NCI-H1436 (cell line): ENCODE data around the gene ANKRD28.
"Not testable (repeated sequence)": the region's sequence is repeated elsewhere in the genome, so short reads cannot be mapped to it uniquely, and the experiment has no call there.

ENCODE experiments used
- DNase-seq: peaks from one replicate; lab custom pipeline; 2025; lab: John Stamatoyannopoulos, UW

ANKRD28 gene

DNA sequence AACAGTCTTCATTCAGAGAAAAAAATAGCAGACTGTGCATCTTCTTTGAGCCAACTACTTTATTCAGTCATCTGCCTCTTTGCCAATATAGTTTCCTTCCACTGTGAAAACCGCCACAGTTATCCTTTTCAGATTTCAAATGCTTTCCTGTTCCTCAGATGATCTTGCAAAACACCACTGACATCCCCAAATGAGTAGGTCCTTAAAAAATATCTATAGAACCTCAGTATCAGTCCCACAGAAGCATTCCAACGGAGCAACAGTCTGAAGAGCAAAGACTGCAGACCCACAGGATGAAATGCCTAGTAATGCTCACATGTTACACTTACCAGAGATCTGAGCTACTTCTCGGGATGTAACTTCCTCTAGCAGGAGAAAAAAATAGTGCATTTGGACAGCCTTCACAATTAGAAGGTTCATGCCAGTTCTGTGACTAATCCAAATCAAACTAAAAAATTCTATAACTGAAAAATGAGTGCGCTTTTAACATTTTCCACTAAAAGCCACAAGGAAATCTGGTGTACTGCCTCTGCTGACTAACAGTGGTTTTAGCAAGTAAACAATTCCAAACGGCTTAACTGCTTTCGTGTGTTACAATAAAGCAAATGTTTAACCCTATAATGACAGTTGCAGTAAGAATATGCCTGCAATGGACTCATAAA is at the start of gene ANKRD28:
Gene ANKRD28 (minus strand): TSS at position 338 of the 662 bp plus-strand sequence. CDS start 1,458 bp downstream, outside the sequence.
- DNase-seq = no peak

DNA sequence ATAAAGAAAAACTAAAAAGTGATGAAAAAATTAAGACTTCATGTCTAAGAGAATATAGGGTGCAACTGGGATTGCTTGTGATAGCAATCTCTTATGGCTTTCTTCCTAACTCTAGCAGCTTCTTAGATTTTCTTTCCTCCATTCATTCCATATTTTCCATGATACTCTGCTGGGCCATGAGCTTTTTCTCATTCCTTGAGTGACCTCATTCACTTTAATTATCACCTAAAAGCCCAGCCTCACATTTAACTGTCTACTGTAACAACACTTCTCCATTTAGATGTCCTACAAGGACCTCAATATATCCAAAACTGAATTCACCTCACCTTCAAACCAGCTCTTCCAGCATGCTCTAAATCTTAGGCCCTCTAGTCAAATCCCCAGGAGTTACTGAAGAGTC is 49.5 kb upstream of the ANKRD28 start:
- no peak for DNase-seq

DNA sequence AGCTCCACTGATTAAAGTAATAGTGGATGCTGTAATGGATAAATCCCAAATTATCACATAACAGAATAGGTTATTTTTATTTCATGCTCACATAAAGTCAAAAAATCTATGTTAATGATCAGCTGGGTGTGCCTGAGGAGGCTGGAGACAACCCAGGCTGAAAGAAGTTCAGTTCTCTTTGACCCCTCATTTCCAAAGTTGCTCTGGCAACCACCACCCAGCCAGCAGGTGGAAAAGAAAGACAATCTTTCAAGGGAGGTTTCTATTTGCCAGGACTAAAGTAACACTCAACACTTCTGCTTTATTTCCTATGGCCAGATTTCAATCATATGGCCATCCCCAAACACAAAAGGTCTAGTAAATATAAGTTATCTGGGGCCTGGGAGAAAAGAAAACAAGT is 48.8 kb upstream of the ANKRD28 start:
- no peak for DNase-seq

DNA sequence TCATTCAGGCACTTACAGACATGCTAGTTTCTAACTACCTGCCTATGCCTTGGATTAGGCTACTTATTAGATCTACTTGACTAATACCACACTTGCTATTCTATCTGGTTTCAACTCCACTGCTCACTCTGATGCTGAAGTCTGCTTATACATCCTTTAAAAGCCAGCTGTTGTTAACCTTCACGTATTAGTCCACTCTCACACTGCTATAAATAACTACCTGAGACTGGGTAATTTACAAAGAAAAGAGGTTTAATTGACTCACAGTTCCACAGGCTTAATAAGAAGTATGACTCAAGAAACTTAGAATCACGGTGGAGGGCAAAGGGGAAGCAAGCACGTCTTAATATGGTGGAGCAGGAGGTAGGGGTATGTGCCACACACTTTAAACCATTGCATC is 47.7 kb upstream of the ANKRD28 start:
- DNase-seq = no peak

DNA sequence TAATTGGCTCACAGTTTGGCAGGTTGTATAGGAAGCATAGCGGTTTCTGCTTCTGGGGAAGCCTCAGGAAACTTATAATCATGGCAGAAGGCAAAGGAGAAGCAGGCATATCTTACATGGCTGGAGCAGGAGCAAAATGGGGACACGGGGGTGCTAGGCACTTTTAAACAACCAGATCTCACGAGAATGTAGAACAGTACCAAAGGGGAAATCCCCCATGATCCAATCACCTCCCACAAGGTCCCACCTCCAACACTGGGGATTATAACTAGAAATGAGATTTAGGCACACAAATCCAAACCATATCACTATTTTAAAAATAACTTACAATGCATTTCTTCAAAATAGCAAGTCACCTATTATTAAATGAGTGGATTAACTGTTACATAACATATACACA is 47.1 kb upstream of the ANKRD28 start:
- DNase-seq = no peak

DNA sequence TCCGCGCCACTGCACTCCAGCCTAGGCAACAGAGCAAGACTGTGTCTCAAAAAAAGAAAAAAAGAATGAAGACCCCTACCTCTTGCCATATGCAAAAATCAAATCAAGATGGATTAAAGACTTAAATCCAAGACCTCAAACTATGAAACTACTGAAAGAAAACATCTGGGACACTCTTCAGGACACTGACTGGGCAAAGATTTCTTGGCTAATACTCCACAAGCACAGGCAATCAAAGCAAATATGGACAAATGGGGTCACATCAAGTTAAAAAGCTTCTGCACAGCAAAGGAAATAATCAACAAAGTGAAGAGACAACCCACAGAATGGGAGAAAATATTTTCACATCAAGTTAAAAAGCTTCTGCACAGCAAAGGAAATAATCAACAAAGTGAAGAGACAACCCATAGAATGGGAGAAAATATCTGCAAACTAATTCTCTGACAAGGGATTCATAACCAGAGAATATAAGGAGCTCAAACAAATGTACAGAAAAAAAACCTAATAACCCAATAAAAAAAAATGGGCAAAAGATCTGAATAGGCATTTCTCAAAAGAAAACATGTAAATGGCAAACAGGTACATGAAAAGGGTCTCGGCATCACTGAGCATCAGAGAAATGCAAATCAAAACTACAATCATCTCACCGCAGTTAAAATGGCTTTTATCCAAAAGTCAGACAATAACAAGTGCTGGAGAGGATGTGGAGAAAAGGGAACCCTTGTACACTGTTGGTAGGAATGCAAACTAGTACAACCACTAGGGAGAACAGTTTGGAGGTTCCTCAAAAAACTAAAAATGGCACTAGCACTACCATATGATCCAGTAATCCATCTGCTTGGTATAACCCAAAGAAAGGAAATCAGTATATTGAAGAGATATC is 43.6 kb upstream of the ANKRD28 start:
- DNase-seq = not testable (repeated sequence)

DNA sequence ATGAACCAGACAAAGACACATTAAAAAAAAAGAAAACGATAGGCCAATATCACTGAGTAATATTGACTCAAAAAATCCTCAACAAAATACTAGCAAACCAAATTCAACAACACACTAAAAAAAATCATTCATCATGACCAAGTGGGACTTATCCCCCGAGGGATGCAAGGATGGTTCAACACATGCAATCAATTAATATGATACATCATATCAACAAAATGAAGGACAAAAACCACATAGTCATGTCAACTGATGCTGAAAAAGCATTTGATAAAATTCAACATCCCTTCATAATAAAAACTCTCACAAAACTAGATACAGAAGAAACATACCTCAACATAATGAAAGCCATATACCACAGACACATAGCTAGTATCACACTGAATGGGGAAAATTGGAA is 41.8 kb upstream of the ANKRD28 start:
- no peak for DNase-seq

DNA sequence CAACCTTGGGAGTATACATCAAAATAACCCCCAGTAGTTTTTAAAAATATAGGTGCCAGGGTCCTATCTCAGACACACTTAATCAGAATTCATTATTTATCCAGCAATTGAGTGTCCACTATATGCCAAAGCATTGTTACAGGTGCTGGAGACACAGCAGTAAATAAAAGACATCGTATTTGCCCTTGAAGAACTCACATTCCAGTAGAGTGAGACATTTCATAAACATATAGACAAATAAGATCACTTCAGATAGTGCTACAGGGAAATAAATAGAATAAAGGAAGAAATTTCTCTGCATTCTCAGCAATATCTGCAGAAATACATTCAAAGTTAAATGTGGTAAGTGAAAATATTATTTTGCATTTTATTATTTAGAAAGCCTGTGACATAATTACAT is 34.1 kb upstream of the ANKRD28 start:
- no peak for DNase-seq

DNA sequence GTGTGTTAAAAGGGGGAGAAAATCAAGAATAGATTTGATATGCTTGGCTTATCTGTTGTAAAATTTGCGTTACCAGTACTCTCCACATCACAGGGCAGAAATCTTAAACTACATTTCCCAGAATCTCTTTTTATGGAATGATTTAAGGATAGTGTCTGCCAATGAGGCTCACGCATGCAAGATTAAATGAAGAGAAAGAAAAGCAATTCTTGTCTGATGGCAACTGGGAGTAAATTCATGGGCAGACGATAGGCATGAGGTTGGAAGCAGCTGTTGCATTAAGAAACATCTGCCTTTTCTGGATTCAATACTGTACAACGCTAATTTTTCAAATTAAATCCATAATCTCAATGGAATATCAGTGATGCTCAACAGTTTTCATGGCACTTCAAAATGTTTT is 27.2 kb upstream of the ANKRD28 start:
- DNase-seq = no peak

DNA sequence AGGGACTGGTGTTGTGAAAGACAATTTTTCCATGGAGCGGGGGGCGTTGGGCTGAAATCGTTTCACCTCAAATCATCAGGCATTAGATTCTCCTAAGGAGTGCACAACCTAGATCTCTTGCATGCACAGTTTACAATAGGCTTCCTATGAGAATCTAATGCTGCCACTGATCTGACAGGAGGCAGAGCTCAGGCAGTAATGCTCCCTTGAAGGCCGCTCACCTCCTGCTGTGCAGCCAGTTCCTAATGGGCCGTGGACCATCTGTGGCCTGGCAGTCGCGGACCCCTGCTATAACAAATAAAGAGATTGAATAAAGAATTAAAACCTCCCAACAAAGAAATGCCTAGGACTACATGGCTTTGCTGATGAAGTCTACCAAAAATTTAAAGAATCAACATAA is 25.3 kb upstream of the ANKRD28 start:
- DNase-seq = no peak

DNA sequence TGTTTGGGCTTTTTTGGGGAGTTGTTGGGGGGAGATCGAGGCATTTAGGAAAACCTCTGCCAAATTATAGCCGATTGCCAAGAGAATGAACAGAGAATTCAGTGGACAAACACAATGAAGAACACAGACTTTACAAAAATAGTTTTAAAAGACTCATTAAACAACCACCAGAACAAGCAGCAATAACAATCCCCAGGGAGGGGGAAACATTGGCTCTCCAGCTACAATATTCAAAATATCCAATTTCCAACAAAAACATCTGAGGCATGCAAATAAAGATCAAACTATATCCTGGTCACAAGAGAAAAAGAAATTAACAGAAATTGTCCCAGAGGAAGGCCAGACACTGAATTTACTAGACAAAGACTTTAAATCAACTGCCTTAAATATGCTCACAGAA is 24.5 kb upstream of the ANKRD28 start:
- DNase-seq = no peak

DNA sequence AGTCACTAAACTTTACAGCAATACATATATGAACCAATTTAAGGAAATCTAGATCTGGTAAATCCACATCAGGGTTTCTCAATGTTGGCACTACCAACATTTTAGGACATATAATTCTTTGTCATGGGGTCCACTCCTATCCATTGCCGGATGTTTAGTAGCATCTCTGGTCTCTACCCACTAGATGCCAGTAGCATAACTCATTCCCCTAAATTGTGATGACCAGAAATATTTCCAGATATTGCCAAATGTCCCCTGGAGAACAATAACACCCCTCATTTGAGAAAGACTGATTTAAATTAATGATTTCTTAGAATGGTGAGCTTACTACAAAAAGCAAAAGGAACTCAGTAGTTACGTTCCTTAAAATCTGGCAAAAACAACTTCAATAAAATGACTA is 23.1 kb upstream of the ANKRD28 start:
- DNase-seq = no peak

DNA sequence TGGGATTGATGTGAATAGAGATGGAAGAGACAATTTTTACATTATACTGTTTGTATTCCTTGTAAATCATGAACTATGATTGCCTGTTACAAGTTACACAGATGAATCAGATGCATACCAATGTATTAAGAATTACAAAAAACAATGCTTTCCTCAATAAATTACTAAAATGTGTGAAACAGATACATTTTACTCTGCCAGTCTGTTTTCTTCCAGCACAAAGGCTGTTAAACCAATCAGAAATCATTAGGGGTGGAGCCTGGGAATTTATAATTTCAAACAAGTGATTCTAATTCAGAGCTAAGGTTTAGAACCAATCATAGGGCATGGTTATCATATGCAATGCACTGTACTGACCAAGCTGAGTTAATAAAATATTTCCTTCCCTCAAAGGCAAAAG is 21.8 kb upstream of the ANKRD28 start:
- no peak for DNase-seq

DNA sequence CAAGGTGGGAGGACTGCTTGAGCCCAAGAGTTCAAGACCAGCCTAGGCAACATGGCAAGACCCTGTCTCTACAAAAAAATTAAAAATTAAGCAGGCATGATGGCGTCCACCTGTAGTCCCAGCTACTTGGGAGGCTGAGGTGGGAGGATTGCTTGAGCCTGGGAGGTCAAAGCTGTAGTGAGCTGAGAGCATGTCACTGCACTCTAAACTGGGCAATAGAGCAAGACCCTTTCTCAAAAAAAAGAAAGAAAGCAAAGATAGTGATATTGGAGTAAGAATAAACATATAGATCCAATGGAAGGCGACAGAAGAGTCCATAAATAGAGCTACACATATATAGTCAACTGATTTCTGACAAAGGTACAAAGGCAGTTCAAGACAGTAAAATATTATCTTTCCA is 21.3 kb upstream of the ANKRD28 start:
- DNase-seq = no peak

DNA sequence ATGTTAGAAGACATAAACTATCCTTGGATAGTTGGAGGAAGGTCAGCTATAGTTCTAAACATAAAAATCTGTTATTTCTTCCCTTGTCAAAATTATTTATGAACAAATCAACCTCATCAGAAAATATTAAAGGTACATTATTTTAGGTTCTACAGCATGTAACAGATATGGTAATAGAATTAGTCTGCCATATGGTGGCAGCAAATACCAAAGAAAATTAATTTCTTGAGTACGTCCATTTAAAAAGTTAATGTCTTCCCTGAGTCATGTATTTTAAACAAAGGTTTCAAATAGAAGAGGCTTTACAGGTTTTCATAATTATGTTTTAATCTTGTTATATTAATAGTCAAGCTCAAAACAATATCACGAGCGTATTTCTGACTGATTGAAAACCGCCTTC is 17.9 kb upstream of the ANKRD28 start:
- DNase-seq = no peak

DNA sequence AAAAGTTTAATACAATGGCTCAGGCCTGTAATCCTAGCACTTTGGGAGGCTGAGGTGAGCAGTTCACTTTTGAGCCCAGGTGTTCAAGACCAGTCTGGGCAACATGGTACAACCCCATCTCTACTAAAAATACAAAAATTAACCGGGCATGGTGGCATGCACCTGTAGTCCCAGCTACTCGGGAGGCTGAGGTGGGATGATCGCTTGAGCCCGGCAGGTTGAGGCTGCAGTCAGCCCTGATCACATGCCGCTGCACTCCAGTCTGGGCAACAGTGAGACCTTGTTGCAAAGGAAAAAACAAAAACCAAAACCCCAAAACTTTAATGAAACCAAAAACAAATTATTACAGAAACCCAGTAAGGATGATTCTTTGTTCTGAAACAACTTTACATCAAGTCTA is 15.3 kb upstream of the ANKRD28 start:
- not testable (repeated sequence) for DNase-seq

DNA sequence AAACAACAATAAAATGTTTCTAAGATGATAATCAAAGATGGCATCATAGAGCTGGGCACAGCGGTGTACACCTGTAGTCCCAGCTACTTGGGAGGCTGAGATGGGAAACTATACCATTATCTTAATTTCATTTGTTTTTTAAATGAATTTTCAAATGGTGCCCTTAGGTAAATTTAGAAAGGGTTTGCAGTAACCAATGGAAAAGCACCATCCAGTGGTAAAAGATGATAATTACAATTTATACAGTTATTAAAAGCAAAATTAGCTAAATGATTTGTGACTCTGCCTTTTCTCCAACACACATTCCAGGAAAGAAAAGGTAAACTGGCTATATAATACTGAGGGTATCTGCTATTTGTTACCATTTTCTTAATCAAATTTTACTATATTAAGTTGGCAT is 14.4 kb upstream of the ANKRD28 start:
- DNase-seq = no peak

DNA sequence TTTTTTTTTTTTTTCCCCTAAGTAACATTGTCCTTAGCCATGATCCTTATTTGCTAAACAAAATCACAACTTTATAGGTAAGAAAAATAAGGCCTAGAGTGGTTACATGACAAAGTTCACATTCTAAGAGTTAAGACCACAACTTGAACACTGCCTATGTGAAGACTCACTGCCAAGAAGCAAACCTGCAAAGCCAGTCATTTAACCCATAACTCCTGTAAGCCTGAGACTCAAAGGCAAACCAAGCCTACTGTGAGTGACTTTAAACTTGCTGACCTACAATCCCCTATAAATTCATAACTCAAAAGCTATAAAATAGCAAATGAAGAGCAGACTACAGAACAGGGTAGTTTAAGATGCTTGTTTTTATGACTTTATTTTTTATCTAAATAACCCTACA is 12.9 kb upstream of the ANKRD28 start:
- DNase-seq = no peak

DNA sequence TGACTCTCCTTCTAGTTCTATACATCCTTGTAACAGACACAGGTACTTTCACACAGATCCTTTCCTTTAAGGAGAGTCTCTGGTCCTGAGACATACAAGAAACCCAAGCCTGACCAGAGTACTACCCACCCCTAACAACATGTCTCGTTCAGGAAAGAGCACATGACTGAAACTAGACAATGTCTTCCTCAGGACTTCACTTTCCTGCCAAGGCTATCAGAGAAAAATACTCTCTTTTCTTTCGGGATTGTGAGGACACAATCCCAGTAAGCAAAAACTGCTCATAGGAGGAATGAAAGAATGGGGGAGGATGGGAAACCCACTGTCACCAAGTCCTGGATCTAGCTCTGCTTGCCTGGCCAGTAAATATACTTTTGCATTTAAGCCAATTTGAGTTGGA is 11.5 kb upstream of the ANKRD28 start:
- no peak for DNase-seq

DNA sequence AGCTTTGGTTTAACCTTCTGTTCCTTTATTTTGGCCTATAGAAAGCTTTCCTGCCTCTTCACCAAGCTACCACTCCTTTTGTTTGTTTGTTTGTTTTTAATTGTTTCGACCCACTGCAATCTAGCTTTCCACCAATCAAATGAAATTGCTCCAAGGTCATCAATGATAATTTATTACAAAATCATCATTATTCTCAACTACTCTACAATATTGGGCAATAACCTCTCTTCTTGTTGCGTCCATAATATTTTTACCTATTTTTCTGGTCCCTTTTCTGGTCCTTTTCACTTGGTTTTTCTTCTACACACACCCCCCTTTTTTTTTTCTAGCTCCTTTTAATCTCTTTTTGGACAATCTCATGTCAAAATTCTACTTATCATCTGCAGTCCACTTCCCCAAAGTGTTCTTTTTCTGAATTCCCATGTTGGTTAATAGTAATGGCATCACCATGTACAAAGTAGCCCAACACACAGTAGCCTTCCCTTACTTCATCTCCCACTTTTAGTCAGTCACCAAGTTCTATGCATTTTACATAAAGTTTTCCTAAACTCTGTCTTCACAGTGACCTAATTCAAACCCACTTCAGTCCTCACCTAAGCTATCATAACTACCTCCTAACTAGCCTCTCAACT is 11.0 kb upstream of the ANKRD28 start:
- no peak for DNase-seq

DNA sequence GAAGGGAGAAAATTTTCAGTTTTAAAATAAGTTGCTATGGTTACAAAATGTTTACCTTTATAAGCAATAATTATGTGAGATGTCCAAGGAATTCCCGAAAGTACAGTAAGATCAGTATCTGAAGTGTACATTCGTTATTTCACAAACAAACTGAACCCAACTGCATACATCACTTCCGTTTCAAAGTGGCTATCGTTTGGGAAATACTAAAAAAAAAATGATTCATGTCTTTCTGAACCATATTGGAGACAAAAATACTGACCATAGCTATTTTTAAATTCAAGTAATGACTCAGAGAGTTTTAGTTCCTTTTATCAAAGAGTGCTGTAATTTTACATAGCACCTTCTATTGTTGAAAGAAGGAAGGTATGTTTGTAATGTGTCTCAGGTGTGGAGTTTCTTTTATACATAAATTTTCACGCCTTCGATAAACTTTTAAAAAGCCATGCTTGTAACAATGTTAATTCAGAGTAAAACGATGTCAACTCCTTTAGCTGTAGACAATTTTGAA is 8.0 kb upstream of the ANKRD28 start:
- DNase-seq = no peak

DNA sequence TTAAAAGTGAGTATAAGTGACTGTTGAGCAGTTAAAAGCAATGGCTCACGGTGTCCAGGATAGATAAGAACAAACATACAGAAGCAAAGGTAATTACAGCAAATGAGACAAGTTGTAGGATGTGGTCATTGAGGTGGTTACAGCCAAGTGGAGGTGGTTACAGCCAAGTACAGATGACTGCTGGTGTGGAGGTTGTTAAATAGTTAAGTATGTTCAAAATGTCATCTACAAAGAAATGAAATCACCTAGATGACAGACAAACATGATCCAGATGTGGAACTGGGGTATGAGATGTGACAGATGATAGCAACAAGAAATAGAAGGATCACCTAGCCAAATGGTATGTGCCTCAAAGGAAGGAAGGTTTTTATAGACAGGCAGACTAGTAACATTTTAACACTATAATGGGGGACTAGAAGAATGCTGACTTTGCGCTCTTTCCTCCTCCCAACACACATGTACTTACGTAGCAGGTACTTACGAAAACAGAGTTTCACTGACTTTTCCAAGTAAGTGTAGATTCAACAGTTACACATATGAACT is 6.8 kb upstream of the ANKRD28 start:
- DNase-seq = no peak

DNA sequence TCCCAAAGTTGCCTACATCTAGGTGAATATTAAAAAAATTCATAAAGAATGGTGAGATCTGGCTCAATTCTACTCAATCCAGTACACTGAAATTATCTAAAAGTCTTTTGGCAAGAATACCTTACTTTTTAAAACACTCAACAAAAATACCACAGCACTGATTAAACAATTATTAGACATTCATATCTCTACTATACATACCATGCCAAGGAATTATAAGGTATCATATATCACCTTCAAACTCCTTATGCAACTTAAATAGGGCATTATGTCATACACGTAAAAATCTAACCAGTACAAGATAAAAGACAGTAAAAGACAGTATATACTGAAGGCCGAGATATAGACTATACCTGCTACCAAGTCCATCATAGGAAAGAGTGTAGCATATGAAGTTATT is 6.1 kb upstream of the ANKRD28 start:
- no peak for DNase-seq
